ENCODE results near the gene XK. TPM values are rescaled to one million over a fixed set of nuclear protein-coding genes. Genes with fewer than 3 reads are reported as not detected.

Gene XK
- total RNA-seq, 4 donors from 2014 or later = under 0.01 to 0.22 (median 0.10) TPM

DNA sequence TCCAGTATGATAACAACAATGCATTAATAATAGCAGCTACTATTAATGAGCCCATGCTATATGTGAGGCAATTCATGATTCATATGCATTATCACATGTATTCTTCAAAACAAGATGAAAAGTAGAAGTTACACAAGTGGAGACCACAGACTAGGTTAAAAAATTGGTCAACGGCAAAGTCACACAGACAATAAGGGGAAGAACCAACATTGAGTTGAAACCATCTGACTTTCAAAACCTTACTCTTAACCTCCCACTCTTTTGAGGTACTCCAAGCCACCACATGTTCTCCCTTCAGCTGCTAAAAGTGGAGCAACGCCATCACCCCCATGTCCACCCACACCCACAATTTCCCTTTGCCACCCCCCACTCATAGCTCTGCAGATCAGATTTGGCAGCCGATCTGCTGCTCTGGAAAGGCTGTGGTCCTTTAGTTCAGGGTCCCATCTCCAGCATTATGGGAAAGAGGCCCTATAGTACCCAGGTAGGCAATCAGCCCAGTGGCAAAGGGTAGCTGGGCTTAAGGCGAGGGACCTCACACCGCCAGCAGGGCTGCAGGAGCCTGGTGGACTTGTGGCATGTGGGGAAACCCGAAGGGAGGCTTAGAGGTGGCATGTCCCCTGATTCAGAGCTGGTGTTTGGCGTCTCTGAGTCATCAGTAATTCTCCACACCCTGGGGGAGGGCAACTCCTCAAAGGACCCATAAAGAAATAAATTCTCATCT, 60.8 kb downstream of the XK start:
- no peaks in the 10 kb centered on the region for H3K36me3 ChIP-seq
- no peak overlapping the region for H3K27ac ChIP-seq
- 69 to 88% methylated on average over 6 to 7 of the region's 7 CpGs for WGBS, 2 donors
- H3K4me1 ChIP-seq = no peaks in the 10 kb centered on the region
- H3K9me3 ChIP-seq = no peaks in the 10 kb centered on the region
- TF ChIP-seq EP300 (IDR thresholded peaks at IDR 0.05) (peak in 1 of 2 donors; percentile 20), POLR2A (IDR thresholded peaks at IDR 0.05) (no peak)
- TF ChIP-seq, protein P1, sequence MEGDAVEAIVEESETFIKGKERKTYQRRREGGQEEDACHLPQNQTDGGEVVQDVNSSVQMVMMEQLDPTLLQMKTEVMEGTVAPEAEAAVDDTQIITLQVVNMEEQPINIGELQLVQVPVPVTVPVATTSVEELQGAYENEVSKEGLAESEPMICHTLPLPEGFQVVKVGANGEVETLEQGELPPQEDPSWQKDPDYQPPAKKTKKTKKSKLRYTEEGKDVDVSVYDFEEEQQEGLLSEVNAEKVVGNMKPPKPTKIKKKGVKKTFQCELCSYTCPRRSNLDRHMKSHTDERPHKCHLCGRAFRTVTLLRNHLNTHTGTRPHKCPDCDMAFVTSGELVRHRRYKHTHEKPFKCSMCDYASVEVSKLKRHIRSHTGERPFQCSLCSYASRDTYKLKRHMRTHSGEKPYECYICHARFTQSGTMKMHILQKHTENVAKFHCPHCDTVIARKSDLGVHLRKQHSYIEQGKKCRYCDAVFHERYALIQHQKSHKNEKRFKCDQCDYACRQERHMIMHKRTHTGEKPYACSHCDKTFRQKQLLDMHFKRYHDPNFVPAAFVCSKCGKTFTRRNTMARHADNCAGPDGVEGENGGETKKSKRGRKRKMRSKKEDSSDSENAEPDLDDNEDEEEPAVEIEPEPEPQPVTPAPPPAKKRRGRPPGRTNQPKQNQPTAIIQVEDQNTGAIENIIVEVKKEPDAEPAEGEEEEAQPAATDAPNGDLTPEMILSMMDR (IDR thresholded peaks at IDR 0.05) = no peak
- H3K27me3 ChIP-seq = peaks cover 0 to 5% of the 10 kb centered on the region in 2 donors
- H3K4me3 ChIP-seq = no peak overlapping the region
- no peak for DNase-seq (ENCODE audit: low spot score in 2 of 2)

DNA sequence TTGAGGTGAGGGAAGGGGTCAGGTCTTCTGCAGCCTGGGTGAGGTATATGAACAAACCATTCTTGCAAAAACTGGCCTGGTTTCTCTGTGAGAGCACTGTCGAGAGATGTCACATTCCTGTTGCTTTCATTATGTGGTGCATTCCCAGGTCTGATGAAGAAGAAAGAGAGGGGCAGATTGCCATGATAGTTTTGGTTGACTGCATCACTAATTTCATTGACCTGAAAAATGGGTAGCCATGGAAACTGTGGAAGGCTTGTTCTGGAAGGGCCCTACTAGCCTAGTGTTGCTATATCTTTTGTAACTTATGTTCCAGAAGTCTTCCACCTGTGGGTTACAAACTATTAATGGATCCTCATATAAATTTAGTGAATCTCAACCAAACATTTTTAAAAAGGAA, 61.4 kb downstream of the XK start:
- H3K27ac ChIP-seq = no peak overlapping the region
- TF ChIP-seq, protein P1 (IDR thresholded peaks at IDR 0.05) = no peak
- TF ChIP-seq POLR2A (IDR thresholded peaks at IDR 0.05) (no peak), EP300 (IDR thresholded peaks at IDR 0.05) (no peak)
- H3K4me3 ChIP-seq = no peak overlapping the region
- H3K9me3 ChIP-seq = no peaks in the 10 kb centered on the region
- H3K4me1 ChIP-seq = no peaks in the 10 kb centered on the region
- no peak for DNase-seq (ENCODE audit: low spot score in 2 of 2)
- peaks cover 0 to 5% of the 10 kb centered on the region in 2 donors for H3K27me3 ChIP-seq
- 83 to 93% methylated on average over 1 of the region's 1 CpG for WGBS, 2 donors
- H3K36me3 ChIP-seq = no peaks in the 10 kb centered on the region

DNA sequence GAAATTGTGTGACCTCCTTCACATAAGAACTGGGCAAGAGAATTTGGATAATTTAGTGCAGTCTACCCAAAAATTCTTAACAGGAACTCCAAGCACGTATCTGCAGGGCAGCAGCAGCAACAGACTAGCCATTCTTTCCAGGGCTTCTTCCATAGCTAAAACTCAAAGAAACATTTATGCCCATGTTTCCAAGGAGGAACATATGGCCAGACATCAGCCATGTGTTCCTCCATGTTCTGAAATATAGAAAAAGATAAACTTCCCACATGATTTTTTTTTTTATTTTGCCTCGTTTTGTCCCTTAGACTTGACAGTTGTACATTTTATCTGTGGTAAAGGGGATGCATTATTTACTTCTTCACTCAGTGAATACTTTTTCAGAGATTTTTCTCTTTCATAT, 66.7 kb downstream of the XK start:
- Histone ChIP-seq H3K4me3 (no peak overlapping the region), H3K4me1 (no peaks in the 10 kb centered on the region), H3K36me3 (no peaks in the 10 kb centered on the region), H3K9me3 (no peaks in the 10 kb centered on the region), H3K27me3 (no peaks in the 10 kb centered on the region), H3K27ac (no peak overlapping the region)
- 69 to 70% methylated on average over 2 of the region's 2 CpGs for WGBS, 2 donors
- DNase-seq (ENCODE audit: low spot score in 2 of 2) = no peak
- TF ChIP-seq EP300 (IDR thresholded peaks at IDR 0.05) (no peak), POLR2A (IDR thresholded peaks at IDR 0.05) (no peak)
- TF ChIP-seq, protein P1 (IDR thresholded peaks at IDR 0.05) = no peak

DNA sequence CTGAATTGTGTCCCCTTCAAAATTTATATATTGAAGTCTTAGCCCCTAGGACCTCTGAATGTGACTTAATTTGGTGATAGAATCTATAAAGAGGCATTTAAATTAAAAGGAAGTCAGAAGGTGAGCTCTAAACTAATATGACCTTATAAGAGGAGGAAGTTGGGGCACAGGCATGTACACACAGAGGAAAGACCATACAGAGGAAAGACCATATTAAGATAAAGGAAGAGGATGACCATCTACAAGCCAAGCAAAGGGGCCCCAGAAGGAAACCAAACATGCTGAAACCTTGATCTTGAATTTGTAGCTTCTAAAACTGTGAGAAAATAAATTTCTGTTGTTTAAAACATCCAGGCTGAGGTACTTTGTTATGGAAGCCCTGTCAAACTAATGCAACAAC, 67.3 kb downstream of the XK start:
- Histone ChIP-seq H3K27me3 (no peaks in the 10 kb centered on the region), H3K9me3 (no peaks in the 10 kb centered on the region), H3K4me3 (no peak overlapping the region), H3K36me3 (no peaks in the 10 kb centered on the region), H3K27ac (no peak overlapping the region), H3K4me1 (no peaks in the 10 kb centered on the region)
- no peak for DNase-seq (ENCODE audit: low spot score in 2 of 2)
- TF ChIP-seq, protein P1 (IDR thresholded peaks at IDR 0.05) = no peak
- TF ChIP-seq EP300 (IDR thresholded peaks at IDR 0.05) (no peak), POLR2A (IDR thresholded peaks at IDR 0.05) (no peak)

DNA sequence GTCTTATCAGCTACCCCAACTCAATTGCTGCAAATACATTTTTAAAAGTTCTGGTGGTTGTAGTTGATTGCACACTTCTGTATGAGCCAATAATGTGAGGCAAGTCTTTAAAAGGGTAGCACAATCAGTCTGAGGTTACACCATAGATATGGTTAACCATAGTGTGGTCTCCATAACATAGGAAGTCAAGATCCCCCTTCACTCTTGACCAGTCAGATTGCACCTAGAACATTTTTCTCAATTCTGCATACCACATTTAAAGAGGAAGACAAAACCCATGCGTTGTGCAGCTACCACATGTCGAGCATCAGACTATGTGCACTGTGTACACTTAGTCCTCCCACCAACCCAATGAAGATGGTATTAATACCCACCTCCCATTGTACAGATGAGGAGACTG, 67.8 kb downstream of the XK start:
- DNase-seq (ENCODE audit: low spot score in 2 of 2) = no peak
- Histone ChIP-seq H3K27me3 (no peaks in the 10 kb centered on the region), H3K36me3 (no peaks in the 10 kb centered on the region), H3K4me3 (no peak overlapping the region), H3K9me3 (no peaks in the 10 kb centered on the region), H3K27ac (no peak overlapping the region), H3K4me1 (no peaks in the 10 kb centered on the region)
- 57 to 92% methylated on average over 2 of the region's 2 CpGs for WGBS, 2 donors
- TF ChIP-seq POLR2A (IDR thresholded peaks at IDR 0.05) (no peak), EP300 (IDR thresholded peaks at IDR 0.05) (no peak)
- TF ChIP-seq, protein P1 (IDR thresholded peaks at IDR 0.05) = no peak
